ENCODE results near the gene TMEM101.
A peak's percentile ranks its signal among the peaks of the same experiment; 100 is the strongest.

Gene TMEM101

DNA sequence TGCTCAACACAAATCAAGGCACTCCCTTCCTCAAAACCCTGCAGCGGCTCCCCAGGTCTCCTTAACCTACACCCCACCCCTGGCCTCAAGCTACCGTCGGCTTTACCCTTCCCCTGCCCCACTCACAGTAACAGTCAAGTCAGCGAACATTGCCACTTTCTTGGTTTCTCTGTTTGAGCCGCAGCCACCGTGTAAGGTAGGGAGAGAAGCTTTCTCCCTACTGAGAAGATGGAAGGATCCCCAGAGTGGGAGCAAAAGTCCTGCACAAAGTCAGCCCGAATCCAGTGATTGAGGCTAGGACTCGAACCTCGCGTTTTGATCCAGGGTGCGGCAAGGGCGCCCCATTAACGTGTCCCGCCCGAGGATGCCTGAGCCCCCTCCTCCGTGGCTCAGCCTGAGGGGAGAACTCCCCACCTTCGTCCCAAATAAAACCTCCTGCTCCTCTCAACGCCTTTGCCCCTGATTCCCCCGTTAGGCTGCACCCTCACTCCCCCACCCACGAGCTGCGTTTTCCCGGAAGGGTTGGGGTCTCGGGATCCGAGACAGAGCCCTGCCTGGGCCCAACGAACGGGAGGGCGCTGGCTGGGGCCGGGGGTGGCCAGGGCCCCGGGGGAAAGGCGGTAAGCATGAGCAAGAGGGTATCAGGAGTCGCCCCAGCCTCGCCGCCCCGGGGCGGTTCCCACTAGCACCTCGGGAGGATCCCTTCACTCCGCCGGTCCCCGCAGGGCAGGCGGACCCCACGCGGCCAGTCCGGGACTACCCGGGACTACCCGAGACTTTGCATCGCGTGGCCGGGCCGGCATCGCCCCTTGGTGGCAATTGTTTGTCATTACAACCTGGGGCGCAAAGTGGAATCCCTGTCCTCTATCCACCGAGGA, 20.3 kb downstream of the TMEM101 start (continued):
- no peak for TF ChIP-seq ZNF223 (tag by site-specific recombination; IDR thresholded peaks at IDR 0.05)
- TF ChIP-seq ZNF398 (tag by site-specific recombination; IDR thresholded peaks at IDR 0.05), result no peak
- no peak for TF ChIP-seq ZNF585B (tag by site-specific recombination; IDR thresholded peaks at IDR 0.05)
- no peak for TF ChIP-seq ZNF416 (tag by site-specific recombination; IDR thresholded peaks at IDR 0.05)
- 0 out of 2 replicates have a peak, but pooled peaks have one; percentile 47 for TF ChIP-seq WT1 (tag by site-specific recombination; IDR thresholded peaks at IDR 0.05)
- no peak for TF ChIP-seq ZXDB (tag by site-specific recombination; IDR thresholded peaks at IDR 0.05)
- no peak for TF ChIP-seq ZNF791 (tag by site-specific recombination; IDR thresholded peaks at IDR 0.05)
- TF ChIP-seq ZNF157 (tag by site-specific recombination; IDR thresholded peaks at IDR 0.05), result no peak
- no peak for TF ChIP-seq YY1 (tag by site-specific recombination; IDR thresholded peaks at IDR 0.05)
- no peak for TF ChIP-seq TRIM28 (IDR thresholded peaks at IDR 0.05; ENCODE audit: borderline replicate concordance, low read length)
- TF ChIP-seq ZNF366 (tag by site-specific recombination; conservative IDR thresholded peaks at IDR 0.05), result no peak
- peak; percentile 52; the same call in 1 of the 2 replicates for TF ChIP-seq ZBTB10 (tag by site-specific recombination; IDR thresholded peaks at IDR 0.05)
- TF ChIP-seq, protein P1, sequence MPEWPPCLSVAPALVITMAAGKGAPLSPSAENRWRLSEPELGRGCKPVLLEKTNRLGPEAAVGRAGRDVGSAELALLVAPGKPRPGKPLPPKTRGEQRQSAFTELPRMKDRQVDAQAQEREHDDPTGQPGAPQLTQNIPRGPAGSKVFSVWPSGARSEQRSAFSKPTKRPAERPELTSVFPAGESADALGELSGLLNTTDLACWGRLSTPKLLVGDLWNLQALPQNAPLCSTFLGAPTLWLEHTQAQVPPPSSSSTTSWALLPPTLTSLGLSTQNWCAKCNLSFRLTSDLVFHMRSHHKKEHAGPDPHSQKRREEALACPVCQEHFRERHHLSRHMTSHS (tag by site-specific recombination; IDR thresholded peaks at IDR 0.05), result no peak
- TF ChIP-seq BCL11A (tag by site-specific recombination; IDR thresholded peaks at IDR 0.05; ENCODE audit: low read depth), result no peak
- TF ChIP-seq ZNF311 (tag by site-specific recombination; IDR thresholded peaks at IDR 0.05; ENCODE audit: borderline replicate concordance), result no peak
- TF ChIP-seq ZNF211 (tag by site-specific recombination; IDR thresholded peaks at IDR 0.05; ENCODE audit: low read depth), result no peak
- no peak for TF ChIP-seq ZNF354C (tag by site-specific recombination; IDR thresholded peaks at IDR 0.05; ENCODE audit: borderline replicate concordance, low read depth)
- peak; percentile 12 for TF ChIP-seq ZBTB26 (tag by site-specific recombination; optimal IDR thresholded peaks at IDR 0.05)
- no peak for TF ChIP-seq HOXD13 (CRISPR knock-in tag; IDR thresholded peaks at IDR 0.05; ENCODE audit: borderline replicate concordance)
- 0 out of 2 replicates have a peak, but pooled peaks have one; percentile 27 for TF ChIP-seq ZBTB8A (tag by site-specific recombination; IDR thresholded peaks at IDR 0.05)
- TF ChIP-seq ZNF560 (tag by site-specific recombination; IDR thresholded peaks at IDR 0.05; ENCODE audit: borderline replicate concordance), result no peak
- TF ChIP-seq MZF1 (tag by site-specific recombination; IDR thresholded peaks at IDR 0.05; ENCODE audit: borderline replicate concordance), result no peak
- no peak for TF ChIP-seq ZNF133 (tag by site-specific recombination; IDR thresholded peaks at IDR 0.05)
- TF ChIP-seq ZNF626 (tag by site-specific recombination; IDR thresholded peaks at IDR 0.05), result no peak
- TF ChIP-seq SCRT1 (tag by site-specific recombination; IDR thresholded peaks at IDR 0.05; ENCODE audit: borderline replicate concordance), result no peak
- TF ChIP-seq MEIS1 (CRISPR knock-in tag; IDR thresholded peaks at IDR 0.05; ENCODE audit: borderline replicate concordance), result no peak
- TF ChIP-seq ZNF248 (tag by site-specific recombination; IDR thresholded peaks at IDR 0.05), result no peak
- TF ChIP-seq GLI4 (tag by site-specific recombination; IDR thresholded peaks at IDR 0.05), result no peak
- no peak for TF ChIP-seq ZNF658 (tag by site-specific recombination; IDR thresholded peaks at IDR 0.05)
- TF ChIP-seq ZNF121 (tag by site-specific recombination; IDR thresholded peaks at IDR 0.05), result no peak
- TF ChIP-seq ZNF529 (tag by site-specific recombination; IDR thresholded peaks at IDR 0.05; ENCODE audit: insufficient replicate concordance), result no peak
